ENCODE data around the gene DCHS1.

Gene DCHS1

GRCh38 chr11:6667733-6668374 is 12.2 kb upstream of the DCHS1 start:
- Histone ChIP-seq H3K4me1 (peaks cover 0 to 8% (median 0%) of the 10 kb centered on the region in 4 donors), H3K9me3 (no peaks in the 10 kb centered on the region), H3K27me3 (no peaks in the 10 kb centered on the region), H3K27ac (no peak overlapping the region), H3K4me3 (no peak overlapping the region), H3K36me3 (no peaks in the 10 kb centered on the region)
- intact Hi-C loops (cut with DNase I; ENCODE audit: low total_unique reads) = no loop called here
- no peak for DNase-seq
- TF ChIP-seq CTCF (IDR thresholded peaks at IDR 0.05) = peak; percentile 55 to 69

- TF ChIP-seq CTCF (IDR thresholded peaks at IDR 0.05) = no peak
Measured at GRCh38 chr11:6666302-6667183, 10.9 kb upstream of the DCHS1 start.

GRCh38 chr11:6664551-6664950 is 8.9 kb upstream of the DCHS1 start:
- no peak for DNase-seq
- no peak overlapping the region for H3K27ac ChIP-seq
- TF ChIP-seq CTCF (IDR thresholded peaks at IDR 0.05) = no peak

More at GRCh38 chr11:6666302-6667183, 10.9 kb upstream of the DCHS1 start:
- Histone ChIP-seq H3K27ac (no peak overlapping the region), H3K4me3 (no peak overlapping the region), H3K27me3 (no peaks in the 10 kb centered on the region), H3K36me3 (no peaks in the 10 kb centered on the region), H3K4me1 (peaks cover 0 to 8% (median 0%) of the 10 kb centered on the region in 4 donors), H3K9me3 (no peaks in the 10 kb centered on the region)
- intact Hi-C loops (cut with DNase I; ENCODE audit: low total_unique reads) = no loop called here
- DNase-seq = no peak

GRCh38 chr11:6663794-6664469 is 8.3 kb upstream of the DCHS1 start:
- no peak overlapping the region for H3K4me3 ChIP-seq
- no peaks in the 10 kb centered on the region for H3K36me3 ChIP-seq
- no peaks in the 10 kb centered on the region for H3K27me3 ChIP-seq
- H3K4me1 ChIP-seq = peaks cover 0 to 8% (median 0%) of the 10 kb centered on the region in 4 donors
- H3K9me3 ChIP-seq = no peaks in the 10 kb centered on the region
- intact Hi-C loops (cut with DNase I; ENCODE audit: low total_unique reads) = no loop called here
- DNase-seq = no peak
- no peak for TF ChIP-seq CTCF (IDR thresholded peaks at IDR 0.05)
- H3K27ac ChIP-seq = no peak overlapping the region

More at GRCh38 chr11:6664551-6664950, 8.9 kb upstream of the DCHS1 start:
- peaks cover 0 to 8% (median 0%) of the 10 kb centered on the region in 4 donors for H3K4me1 ChIP-seq
- H3K9me3 ChIP-seq = no peaks in the 10 kb centered on the region
- no peaks in the 10 kb centered on the region for H3K36me3 ChIP-seq
- no peak overlapping the region for H3K4me3 ChIP-seq
- intact Hi-C loops (cut with DNase I; ENCODE audit: low total_unique reads) = no loop called here
- H3K27me3 ChIP-seq = no peaks in the 10 kb centered on the region

- Histone ChIP-seq H3K27me3 (no peaks in the 10 kb centered on the region), H3K4me1 (peaks cover 0 to 29% (median 0%) of the 10 kb centered on the region in 4 donors), H3K36me3 (no peaks in the 10 kb centered on the region), H3K4me3 (no peak overlapping the region), H3K9me3 (no peaks in the 10 kb centered on the region), H3K27ac (no peak overlapping the region)
- TF ChIP-seq CTCF (IDR thresholded peaks at IDR 0.05) = no peak
- no peak for DNase-seq
- intact Hi-C loops (cut with DNase I; ENCODE audit: low total_unique reads) = no loop called here
Measured at GRCh38 chr11:6660712-6661111, 5.1 kb upstream of the DCHS1 start.

Data from tibial artery (tissue), 4 donors.